Coronary artery (tissue), 2 donors: ENCODE data around the gene MCM5.

Source experiments
- DNase-seq: peaks from one replicate; pipeline ENCODE4 v3.0.0-alpha.2; 2017; ENCODE audit warnings: low spot score
- H3K27ac ChIP-seq, 2 donors: fragments of 200-600 bp; sonication (generic); one replicate each; pipeline ENCODE4 v1.5.1; 2016 to 2019
- H3K4me3 ChIP-seq: fragments of 200-600 bp; sonication (generic); 2 replicates; pipeline ENCODE4 v1.5.1; 2016; ENCODE audit warnings: mild to moderate bottlenecking, moderate library complexity
- CTCF ChIP-seq: fragments of 200-600 bp; sonication (generic); IDR thresholded peaks from one replicate; pipeline ENCODE4 v1.5.1; 2019; ENCODE audit warnings: antibody characterized with exemption

Gene MCM5

GRCh38 chr22:35373781-35374180 lies 26.2 kb upstream of the MCM5 start:
- H3K27ac ChIP-seq, result no peak overlapping the region
- TF ChIP-seq CTCF, result no peak
- DNase-seq, result no peak
- no peak overlapping the region for H3K4me3 ChIP-seq

GRCh38 chr22:35375031-35375430 lies 24.9 kb upstream of the MCM5 start:
- TF ChIP-seq CTCF, result no peak
- Histone ChIP-seq H3K27ac (peak overlapping the region; percentile 42 to 78), H3K4me3 (no peak overlapping the region)
- no peak for DNase-seq

DNA sequence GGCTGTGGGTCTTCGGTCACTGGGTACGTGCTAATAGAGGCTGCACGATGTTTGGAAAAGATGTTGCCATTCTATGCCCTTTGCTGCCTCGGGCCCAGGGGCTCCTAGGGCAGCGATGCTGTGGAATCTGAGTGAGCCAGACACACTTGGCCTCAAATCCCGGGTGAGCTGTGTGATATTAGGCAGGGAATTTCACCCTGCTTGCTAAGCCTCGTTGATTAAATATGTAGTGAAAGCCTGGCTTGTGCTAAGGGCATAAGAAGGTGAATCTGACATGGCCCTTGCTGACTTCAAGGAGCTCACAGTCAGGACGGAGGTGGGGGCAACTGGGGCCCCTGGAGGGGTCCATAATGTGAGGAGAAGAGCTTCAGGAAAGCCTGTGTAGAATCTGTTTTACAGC lies 24.4 kb upstream of the MCM5 start:
- H3K4me3 ChIP-seq, result no peak overlapping the region
- no peak for DNase-seq
- no peak for TF ChIP-seq CTCF
- H3K27ac ChIP-seq, result peak overlapping the region; percentile 42 to 78

DNA sequence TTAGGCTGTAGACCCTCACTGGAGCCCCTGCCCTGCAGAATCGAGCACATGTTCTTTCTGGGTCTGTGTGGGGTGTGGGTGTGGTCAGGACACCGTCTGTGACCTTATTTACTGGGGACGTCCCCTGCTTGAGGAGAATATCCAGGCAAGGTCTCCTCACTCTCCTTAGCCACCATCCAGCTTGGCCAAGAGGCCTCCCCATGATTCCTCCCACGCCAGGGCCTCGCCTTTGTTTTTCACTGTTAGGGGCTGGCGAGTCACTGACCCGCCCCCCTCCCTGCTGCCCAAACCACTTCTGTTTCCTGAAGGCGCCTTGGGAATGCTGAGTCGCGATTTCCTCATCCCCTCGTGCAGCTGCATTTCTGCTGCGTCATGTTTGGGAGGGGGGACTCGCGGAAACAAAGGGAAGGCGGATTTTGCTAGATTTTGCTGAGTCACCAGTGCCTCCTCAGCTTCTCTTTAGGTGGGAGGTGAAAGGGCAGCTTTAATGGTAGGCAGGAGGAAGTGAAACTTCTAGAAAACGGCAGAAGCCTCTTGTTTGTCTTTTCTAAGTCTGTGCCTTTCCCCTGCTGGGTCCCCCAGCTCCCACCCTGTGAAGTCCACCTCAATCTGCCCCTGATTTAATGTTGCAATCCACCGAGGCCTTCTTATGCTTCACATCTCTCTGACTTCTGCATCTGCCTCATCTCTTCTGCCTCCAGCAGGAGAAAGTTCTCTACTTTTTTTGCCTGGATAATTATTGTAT lies 23.0 kb upstream of the MCM5 start:
- H3K27ac ChIP-seq, result peak overlapping the region; percentile 78 to 92
- H3K4me3 ChIP-seq, result peak overlapping the region; percentile 53
- peak; percentile 94 for DNase-seq
- TF ChIP-seq CTCF, result no peak

DNA sequence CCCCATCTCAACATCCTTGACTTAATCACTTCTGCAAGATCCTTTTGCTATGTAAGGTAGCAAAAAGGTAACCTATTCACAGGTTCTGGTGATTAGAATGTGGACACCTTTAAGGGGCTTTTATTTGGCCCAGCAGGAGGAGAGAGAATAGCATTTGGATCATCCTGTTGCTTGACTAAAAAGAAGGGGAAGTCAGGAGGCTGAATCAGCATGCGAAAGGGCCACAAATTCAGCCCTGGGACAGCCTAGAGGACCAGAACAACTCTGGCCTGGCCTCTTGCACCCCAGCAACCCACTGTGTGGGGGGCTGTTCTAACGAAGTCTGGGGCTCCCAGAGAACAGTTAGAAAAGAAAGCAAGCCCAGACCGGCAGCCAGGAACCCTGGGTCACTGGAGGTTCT lies 22.2 kb upstream of the MCM5 start:
- H3K27ac ChIP-seq, result peak overlapping the region; percentile 66 to 92
- no peak for TF ChIP-seq CTCF
- no peak for DNase-seq
- no peak overlapping the region for H3K4me3 ChIP-seq

GRCh38 chr22:35378621-35379020 lies 21.3 kb upstream of the MCM5 start:
- H3K27ac ChIP-seq, result no peak overlapping the region
- TF ChIP-seq CTCF, result no peak
- H3K4me3 ChIP-seq, result no peak overlapping the region
- DNase-seq, result no peak
